NOMO-1 treated with dmso at 0.1 percent for 144 hours (cell line): ENCODE data around the gene SENP7.
"Not testable (repeated sequence)": the region's sequence is repeated elsewhere in the genome, so short reads cannot be mapped to it uniquely, and the experiment has no call there.

Experiments
- DNase-seq: peaks from one replicate; lab custom pipeline; 2025; ENCODE audit not compliant: unreplicated experiment; lab: John Stamatoyannopoulos, UW

SENP7 gene

DNA sequence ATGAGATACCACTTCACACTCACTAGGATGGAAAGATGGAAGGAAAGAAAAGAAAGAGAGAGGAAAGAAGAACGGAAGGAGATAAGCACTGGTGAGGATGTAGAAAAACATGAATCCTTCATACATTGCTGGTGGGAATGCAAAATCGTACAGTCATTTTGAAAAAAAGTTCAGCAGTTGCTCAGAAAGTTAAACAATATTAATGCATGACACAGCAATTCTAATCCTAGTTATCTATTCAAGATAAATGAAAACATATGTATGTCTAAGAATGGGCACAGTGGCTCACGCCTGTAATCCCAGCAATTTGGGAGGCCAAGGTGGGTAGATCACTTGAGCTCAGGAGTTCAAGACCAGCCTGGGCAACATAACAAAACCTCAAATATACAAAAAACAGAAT lies 59.1 kb downstream of the SENP7 start:
- no peak for DNase-seq

DNA sequence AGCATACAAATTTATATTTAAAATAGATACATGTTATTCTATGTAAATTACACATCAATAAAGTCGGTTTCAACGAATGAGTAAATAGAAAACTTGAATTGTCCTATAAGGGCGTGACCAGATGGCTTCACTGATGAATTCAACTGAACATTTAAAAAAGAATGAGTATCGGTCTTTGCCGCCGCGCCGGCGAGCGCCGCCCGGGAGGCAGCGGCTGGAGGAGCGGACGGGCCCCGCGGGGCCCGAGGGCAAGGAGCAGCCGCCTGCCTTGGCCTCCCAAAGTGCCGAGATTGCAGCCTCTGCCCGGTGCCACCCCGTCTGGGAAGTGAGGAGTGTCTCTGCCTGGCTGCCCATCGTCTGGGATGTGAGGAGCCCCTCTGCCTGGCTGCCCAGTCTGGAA lies 74.4 kb downstream of the SENP7 start:
- DNase-seq = not testable (repeated sequence)

GRCh38 chr3:101433652-101434051 lies 79.4 kb downstream of the SENP7 start:
- no peak for DNase-seq

DNA sequence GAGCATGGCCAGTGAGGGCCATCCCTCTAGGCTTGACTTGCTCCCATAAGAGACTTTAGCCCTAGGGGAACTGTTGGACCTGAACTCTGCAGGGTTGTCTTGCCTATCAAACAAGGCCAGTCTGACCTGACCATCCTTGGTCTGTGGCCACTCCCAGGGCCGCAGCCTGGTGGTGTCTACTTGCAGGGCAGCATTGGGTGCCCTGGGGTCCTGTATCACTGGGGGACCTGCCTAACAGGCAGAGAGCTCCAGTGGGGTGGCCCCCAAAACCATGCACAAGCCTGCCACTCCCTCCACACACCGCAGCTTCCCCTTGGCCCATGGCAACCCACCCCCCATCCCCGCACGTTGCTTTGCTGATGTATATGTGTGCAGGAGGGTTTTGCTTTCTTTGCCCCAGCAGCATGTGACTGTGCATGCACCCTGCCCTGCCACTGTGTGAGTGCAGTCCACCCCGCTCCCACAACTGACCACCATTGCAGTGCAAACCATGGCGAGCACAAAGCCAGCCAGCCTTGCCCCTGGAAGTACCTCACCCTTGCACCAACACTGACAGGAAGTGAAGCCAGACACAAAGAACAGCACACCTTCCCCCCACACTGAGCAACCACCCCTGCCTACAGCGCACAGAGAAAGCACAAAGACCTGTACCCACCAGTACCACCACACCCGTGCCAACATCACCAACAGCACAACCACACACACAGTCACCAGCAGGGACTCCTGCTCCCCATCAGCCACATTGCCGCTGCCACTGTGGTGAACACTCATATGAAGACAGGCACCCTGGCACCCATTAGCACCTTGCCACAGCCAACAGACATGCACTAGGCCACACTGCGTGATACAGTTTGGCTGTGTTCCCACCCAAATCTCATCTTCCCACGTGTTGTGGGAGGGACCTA lies 88.8 kb downstream of the SENP7 start:
- no peak for DNase-seq

DNA sequence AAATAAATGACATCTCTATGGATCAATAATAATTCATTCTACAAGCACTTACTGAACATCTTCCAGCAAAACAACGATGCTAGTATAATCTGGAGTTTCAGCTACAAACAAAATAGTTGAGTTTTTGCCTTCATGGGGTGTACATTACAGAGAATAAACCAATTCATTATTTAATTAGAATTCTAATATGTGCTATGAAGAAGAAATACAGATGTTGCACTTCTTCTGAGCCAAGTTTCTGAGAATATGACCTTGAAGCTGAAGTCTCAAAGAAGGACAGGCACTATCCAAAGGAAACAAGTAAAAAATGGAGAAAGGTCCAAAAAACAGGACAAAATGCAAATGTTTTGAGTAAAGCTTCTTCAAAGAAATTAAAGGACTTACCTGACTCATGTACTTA lies 94.2 kb downstream of the SENP7 start:
- DNase-seq = no peak

DNA sequence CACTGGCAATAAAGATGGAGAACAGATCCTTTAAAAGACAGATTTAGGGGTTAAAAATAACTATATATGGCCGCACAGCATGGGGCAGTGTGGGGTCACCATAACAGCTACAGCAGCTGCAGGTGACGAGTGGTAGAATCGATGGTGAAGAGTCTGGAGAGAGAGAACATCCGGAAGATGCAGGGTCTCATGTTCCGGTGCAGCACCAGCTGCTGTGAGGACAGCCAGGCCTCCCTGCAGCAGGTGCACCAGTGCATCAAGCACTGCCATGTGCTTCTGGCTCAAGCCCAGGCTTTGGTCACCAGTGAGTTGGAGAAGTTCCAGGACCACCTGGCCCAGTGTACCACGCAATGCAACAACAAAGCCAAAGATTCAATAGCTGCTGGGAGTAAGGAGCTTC lies 98.9 kb downstream of the SENP7 start:
- DNase-seq = no peak

DNA sequence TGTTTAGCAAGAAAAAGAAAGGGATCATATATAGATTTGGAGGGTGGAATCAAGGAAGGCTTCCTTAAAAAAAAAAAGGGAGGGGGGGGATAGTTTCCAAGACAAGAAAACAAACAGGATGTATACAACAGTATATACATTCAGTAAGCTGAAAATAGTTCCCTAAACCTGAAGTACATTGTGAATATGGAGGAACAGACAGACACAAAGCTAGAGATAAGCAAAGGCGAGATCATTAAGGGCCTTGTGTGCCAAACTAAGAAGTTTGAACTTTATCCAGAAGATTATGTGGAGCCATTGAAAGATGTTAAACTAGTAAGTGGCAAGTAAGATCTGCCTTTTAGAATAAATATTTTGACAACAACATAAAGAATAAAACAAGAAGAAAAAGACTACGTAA lies 99.4 kb downstream of the SENP7 start:
- no peak for DNase-seq

- DNase-seq = no peak
Observed at GRCh38 chr3:101391413-101391950, 121.5 kb downstream of the SENP7 start.

DNA sequence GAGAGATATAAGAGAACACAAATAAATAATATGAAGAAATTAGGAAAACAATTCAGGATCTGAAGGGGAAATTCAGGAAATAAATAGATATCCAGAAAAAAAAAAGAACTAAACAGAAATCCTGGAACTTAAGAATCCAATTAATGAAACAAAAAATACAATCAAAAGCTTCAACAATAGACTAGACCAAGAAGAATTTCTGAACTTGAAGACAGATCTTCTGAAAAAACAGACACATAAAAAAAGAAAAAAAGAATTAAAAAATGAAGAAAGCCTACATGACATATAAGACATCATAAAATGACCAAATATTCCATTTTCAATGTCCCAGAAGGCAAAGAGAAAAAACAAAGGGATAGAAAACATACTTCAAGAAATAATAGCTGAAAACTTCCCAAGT lies 124.3 kb downstream of the SENP7 start:
- DNase-seq = no peak

GRCh38 chr3:101387351-101387750 lies 125.7 kb downstream of the SENP7 start:
- DNase-seq = no peak

DNA sequence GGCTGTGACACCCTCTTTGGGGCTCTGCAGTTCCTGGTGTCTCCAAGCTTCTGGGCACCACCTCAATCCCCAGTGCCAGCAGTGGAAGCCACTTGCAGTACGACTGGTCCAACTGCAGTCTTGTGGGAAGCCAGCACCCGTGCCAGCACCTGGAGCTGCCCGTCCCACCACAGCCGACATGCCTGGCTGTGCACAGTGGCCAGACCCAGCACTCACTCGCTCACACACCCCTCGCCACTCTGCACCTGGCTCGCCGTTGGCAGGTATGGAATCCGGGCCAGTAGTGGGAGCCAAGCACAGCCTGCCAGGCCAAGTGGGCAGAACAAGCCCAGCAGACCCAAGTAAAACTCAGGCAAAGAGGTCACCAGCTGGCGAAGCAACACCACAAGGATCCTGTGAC lies 128.6 kb downstream of the SENP7 start:
- DNase-seq = no peak

DNA sequence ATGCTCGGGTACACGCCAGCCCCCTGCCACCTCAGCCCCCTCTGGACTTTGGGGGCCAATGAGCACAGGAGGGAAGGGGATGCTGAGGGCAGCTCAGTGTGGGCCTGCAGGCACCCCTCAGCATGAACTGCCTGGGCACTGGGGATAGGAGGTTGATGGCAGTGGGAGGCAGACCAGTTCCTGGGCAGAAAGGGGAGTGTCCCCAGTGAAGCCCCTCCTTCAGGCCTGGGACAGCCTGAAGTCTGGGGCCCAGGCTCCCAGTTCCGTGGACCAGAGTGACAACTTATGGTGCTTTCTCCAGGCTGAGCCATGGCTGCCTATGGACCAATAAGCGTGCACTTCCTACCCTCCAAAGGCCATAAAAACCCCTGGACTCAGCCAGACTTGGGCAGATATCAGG lies 129.4 kb downstream of the SENP7 start:
- DNase-seq = no peak

DNA sequence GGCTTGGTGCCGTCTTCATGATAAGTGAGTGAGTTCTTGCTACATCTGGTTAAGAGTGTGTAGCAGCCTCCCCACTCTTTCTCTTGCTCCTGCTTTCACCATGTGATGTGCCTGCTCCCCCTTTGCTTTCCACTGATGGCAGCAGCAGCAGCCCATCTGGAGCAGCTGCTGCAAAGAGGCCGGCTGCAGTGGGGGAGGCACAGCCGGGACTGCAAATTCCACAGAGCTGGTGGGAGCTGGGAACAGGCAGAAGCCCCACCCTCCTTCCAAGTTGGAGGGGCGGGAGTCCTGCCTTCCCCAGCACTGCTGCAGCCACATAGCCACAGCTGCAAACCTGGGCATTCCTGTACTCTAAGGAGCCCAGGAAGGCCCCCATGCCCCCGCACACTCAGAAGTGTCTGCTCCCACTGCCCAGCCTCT lies 129.8 kb downstream of the SENP7 start:
- DNase-seq = no peak

DNA sequence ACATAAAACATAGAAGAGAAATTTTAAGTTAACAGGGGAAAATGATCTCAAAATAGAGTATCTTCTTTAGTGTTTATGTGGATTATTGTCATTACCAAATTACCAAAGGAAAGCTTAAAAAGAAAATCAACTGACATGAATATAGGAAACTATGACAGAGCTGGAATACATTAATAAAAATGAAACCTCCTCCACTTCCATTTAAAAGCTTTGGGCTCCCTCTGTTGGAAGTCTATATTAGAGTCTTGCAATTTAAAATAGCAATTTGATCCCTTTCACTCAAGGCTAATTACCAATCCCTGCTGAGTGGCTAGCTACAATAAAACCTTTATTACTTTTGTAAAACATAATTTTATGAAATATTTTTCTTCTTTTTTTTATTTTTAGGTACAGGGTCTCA lies 131.2 kb downstream of the SENP7 start:
- no peak for DNase-seq

DNA sequence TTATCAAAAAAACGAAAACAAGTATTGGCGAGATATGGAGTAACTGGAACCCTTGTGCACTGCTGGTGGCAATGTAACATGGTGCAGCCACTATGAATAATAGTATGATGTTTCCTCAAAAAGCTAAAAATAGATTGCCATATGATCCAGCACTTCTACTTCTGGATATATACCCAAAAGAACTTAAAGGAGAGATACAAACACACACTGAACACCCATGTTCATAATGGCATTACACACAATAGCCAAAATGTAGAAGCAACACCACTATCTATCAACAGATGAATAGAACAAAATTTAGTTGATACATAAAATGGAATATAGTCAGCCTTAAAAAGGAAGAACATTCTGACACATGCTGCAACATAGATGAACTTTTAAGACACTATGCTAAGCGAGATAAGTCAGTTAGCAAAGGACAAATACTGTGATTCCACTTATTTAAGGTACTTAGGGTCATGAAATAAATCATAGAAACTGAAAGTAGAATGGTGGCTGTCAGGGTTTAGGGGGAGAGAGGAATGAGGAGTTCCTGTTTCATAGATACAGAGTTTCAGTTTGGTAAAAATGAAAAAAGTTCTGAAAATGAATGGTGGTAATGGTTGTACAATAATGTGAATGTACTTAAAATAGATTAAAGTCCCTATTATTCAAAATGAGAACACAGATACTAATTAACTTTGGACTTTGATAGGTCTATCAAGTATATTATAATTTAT lies 133.2 kb downstream of the SENP7 start:
- peak; percentile 63 for DNase-seq

GRCh38 chr3:101377796-101378195 lies 135.2 kb downstream of the SENP7 start:
- DNase-seq = no peak

DNA sequence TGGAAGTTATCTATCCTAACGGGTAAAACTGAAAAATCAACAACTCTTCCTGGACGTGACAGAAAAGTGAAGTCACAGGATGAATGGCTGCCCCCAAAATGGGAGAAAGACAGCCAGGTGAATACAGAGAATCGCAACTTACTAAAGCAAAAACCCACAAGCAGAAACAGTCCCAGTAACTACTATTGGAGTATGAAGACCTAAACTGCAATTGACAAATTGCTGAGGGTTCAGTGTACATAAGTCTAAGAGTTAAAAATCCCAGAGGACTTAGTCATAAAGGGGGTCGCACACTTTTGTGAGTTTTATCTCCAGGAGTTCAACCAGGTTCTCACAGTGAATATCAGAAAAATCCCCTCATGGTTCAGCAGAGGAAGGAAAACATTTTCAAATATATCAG lies 135.8 kb downstream of the SENP7 start:
- no peak for DNase-seq

DNA sequence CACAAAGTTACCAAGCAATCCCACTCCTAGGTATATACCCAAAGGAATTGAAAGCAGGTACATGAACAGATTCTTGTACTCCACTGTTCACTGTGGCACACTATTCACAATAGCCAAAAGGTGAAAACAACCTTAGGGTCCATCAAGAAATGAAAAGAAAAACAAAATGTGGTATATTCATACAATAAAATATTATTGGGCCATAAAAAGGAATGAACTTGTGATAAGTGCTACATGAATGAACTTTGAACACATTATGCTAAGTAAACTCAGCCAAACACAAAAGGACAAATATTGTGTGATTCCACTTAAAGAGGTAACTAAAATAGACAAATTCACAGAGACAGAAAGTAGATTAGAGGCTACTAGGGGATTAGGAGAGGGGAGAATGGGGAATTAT lies 137.4 kb downstream of the SENP7 start:
- no peak for DNase-seq

DNA sequence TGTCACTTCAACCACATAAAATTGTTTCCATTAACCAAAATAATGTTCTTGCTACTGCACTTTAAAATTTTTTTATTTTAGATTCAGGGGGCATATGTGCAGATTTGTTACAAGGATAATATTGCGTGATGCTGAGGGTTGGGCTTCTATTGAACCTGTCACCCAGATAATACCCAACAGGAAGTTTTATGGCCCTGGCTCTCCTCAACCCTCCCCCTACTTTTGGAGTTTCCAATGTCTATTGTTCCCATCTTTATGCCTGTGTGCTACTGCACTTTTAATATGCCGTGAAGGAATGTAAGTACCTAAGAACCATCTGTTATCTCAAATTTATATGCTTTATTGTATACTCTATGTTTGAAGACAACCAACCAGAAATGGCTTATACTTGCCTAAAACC lies 150.6 kb downstream of the SENP7 start:
- no peak for DNase-seq

DNA sequence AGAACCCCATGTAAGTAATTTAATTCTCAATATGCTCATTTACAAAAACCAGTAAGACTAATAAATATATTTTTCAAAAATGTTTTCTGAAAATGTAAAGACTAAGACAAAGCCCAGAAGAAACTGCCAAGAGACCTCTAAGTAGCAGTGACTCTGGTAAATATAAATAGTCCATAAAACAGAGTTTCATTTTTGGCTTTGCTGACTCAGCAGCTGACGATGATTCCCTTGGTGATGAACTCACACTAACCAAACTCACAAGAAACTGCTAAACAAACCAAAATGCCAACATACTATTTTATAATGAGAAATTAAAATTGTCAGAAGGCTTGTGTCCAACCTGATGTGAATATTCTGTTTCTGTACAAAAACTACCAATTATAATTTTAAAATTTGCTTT lies 161.2 kb downstream of the SENP7 start:
- DNase-seq = no peak

- DNase-seq = no peak
Observed at GRCh38 chr3:101340591-101340990, 172.4 kb downstream of the SENP7 start.

DNA sequence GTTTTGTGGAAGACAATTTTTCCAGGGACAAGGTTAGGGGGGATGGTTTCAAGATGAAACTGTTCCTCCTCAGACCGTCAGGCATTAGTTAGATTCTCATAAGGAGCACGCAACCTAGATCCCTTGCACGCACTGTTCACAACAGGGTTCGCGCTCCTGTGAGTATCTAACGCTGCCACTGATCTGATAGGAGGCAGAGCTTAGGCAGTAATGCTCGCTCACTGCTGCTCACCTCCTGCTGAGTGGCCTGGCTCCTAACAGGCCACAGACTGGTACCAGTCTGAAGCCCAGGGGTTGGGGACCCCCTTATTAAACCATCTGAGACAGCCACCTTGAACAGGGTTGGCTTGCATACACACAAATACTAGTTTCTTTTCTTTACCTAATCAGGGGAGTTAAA lies 179.1 kb downstream of the SENP7 start:
- no peak for DNase-seq
